BLaER1 (cell line): ENCODE results near the gene ARHGAP45.

ENCODE experiments used
- H3K27ac ChIP-seq: shearing (Covaris generic); formaldehyde crosslinking; 2 replicates; pipeline ENCODE4 v1.8.1; 2022
- H3K27me3 ChIP-seq: shearing (Covaris generic); formaldehyde crosslinking; 2 replicates; pipeline ENCODE4 v1.8.1; 2022
- H3K36me3 ChIP-seq: shearing (Covaris generic); formaldehyde crosslinking; 2 replicates; pipeline ENCODE4 v1.8.1; 2022
- H3K4me1 ChIP-seq: shearing (Covaris generic); formaldehyde crosslinking; 2 replicates; pipeline ENCODE4 v1.8.1; 2022
- H3K4me2 ChIP-seq: shearing (Covaris generic); formaldehyde crosslinking; 2 replicates; pipeline ENCODE4 v1.8.1; 2022
- H3K4me3 ChIP-seq: shearing (Covaris generic); formaldehyde crosslinking; 2 replicates; pipeline ENCODE4 v1.8.1; 2022
- H3K9ac ChIP-seq: shearing (Covaris generic); formaldehyde crosslinking; 2 replicates; pipeline ENCODE4 v1.8.1; 2022
- H3K9me3 ChIP-seq: shearing (Covaris generic); formaldehyde crosslinking; 2 replicates; pipeline ENCODE4 v1.8.1; 2022
- H4K20me1 ChIP-seq: shearing (Covaris generic); formaldehyde crosslinking; 2 replicates; pipeline ENCODE4 v1.8.1; 2022
- Cebpa-rat ChIP-seq: shearing (Covaris generic); IDR thresholded peaks from 2 replicates; pipeline ENCODE4 v1.8.1; 2022

Gene ARHGAP45

GRCh38 chr19:1063030-1063908 lies 3.7 kb upstream of the ARHGAP45 start:
- Histone ChIP-seq H3K4me2 (no peak overlapping the region), H3K4me3 (no peak overlapping the region), H4K20me1 (no peaks in the 10 kb centered on the region), H3K27ac (no peak overlapping the region), H3K9me3 (no peaks in the 10 kb centered on the region), H3K27me3 (no peaks in the 10 kb centered on the region), H3K36me3 (no peaks in the 10 kb centered on the region), H3K4me1 (peaks cover 43% of the 10 kb centered on the region), H3K9ac (no peak overlapping the region)
- TF ChIP-seq Cebpa-rat, result no peak

- no peaks in the 10 kb centered on the region for H3K36me3 ChIP-seq
- no peak overlapping the region for H3K9ac ChIP-seq
- H4K20me1 ChIP-seq, result no peaks in the 10 kb centered on the region
- no peaks in the 10 kb centered on the region for H3K9me3 ChIP-seq
- no peaks in the 10 kb centered on the region for H3K27me3 ChIP-seq
- peaks cover 43% of the 10 kb centered on the region for H3K4me1 ChIP-seq
- peak overlapping the region; percentile 94 for H3K4me2 ChIP-seq
- H3K4me3 ChIP-seq, result no peak overlapping the region
- no peak for TF ChIP-seq Cebpa-rat
- no peak overlapping the region for H3K27ac ChIP-seq
Observed at GRCh38 chr19:1063909-1064660, 2.9 kb upstream of the ARHGAP45 start.

- H3K9me3 ChIP-seq, result no peaks in the 10 kb centered on the region
- H3K27me3 ChIP-seq, result no peaks in the 10 kb centered on the region
- H3K36me3 ChIP-seq, result peaks cover 7% of the 10 kb centered on the region
- H3K4me3 ChIP-seq, result peak overlapping the region; percentile 34; the same call in 1 of the 2 replicates
- H3K4me1 ChIP-seq, result peaks cover 52% of the 10 kb centered on the region
- no peak for TF ChIP-seq Cebpa-rat
- peak overlapping the region; percentile 94 for H3K4me2 ChIP-seq
- H3K9ac ChIP-seq, result 0 out of 2 replicates have a peak overlapping the region, but pooled peaks have one; percentile 36
- H4K20me1 ChIP-seq, result peaks cover 8% of the 10 kb centered on the region
- H3K27ac ChIP-seq, result no peak overlapping the region
Observed at GRCh38 chr19:1064661-1065605, 2.0 kb upstream of the ARHGAP45 start.

- H4K20me1 ChIP-seq, result peaks cover 15% of the 10 kb centered on the region
- H3K9ac ChIP-seq, result 0 out of 2 replicates have a peak overlapping the region, but pooled peaks have one; percentile 36
- H3K27ac ChIP-seq, result no peak overlapping the region
- H3K4me2 ChIP-seq, result peak overlapping the region; percentile 94
- 0 out of 2 replicates have a peak overlapping the region, but pooled peaks have one; percentile 34 for H3K4me3 ChIP-seq
- no peak for TF ChIP-seq Cebpa-rat
- H3K4me1 ChIP-seq, result peaks cover 59% of the 10 kb centered on the region
- H3K36me3 ChIP-seq, result peaks cover 14% of the 10 kb centered on the region
- no peaks in the 10 kb centered on the region for H3K27me3 ChIP-seq
- H3K9me3 ChIP-seq, result no peaks in the 10 kb centered on the region
Observed at GRCh38 chr19:1065606-1066109, 1.3 kb upstream of the ARHGAP45 start.

GRCh38 chr19:1066251-1066747 lies 668 bp upstream of the ARHGAP45 start:
- H3K27me3 ChIP-seq, result no peaks in the 10 kb centered on the region
- no peak for TF ChIP-seq Cebpa-rat
- H3K27ac ChIP-seq, result peak overlapping the region; percentile 90

GRCh38 chr19:1067341-1067957 lies 482 bp downstream of the ARHGAP45 start:
- Histone ChIP-seq H3K4me3 (peak overlapping the region; percentile 90), H3K4me2 (peak overlapping the region; percentile 94), H3K27me3 (no peaks in the 10 kb centered on the region), H3K36me3 (peaks cover 32% of the 10 kb centered on the region), H3K4me1 (peaks cover 77% of the 10 kb centered on the region), H3K9ac (peak overlapping the region; percentile 87), H3K27ac (peak overlapping the region; percentile 90), H3K9me3 (no peaks in the 10 kb centered on the region), H4K20me1 (peaks cover 33% of the 10 kb centered on the region)
- no peak for TF ChIP-seq Cebpa-rat

More at GRCh38 chr19:1066251-1066747, 668 bp upstream of the ARHGAP45 start:
- Histone ChIP-seq H3K4me3 (peak overlapping the region; percentile 90), H3K4me2 (peak overlapping the region; percentile 94), H3K9ac (peak overlapping the region; percentile 87), H3K4me1 (peaks cover 66% of the 10 kb centered on the region), H3K36me3 (peaks cover 21% of the 10 kb centered on the region), H4K20me1 (peaks cover 21% of the 10 kb centered on the region), H3K9me3 (no peaks in the 10 kb centered on the region)

GRCh38 chr19:1068009-1069001 lies 1.3 kb downstream of the ARHGAP45 start:
- peak overlapping the region; percentile 87 for H3K9ac ChIP-seq
- H3K4me2 ChIP-seq, result peak overlapping the region; percentile 94
- H4K20me1 ChIP-seq, result peaks cover 41% of the 10 kb centered on the region
- H3K36me3 ChIP-seq, result peaks cover 41% of the 10 kb centered on the region
- H3K27me3 ChIP-seq, result no peaks in the 10 kb centered on the region
- peak overlapping the region; percentile 90 for H3K27ac ChIP-seq
- H3K9me3 ChIP-seq, result no peaks in the 10 kb centered on the region
- TF ChIP-seq Cebpa-rat, result peak; percentile 65; the same call in 1 of the 2 replicates
- H3K4me1 ChIP-seq, result peaks cover 86% of the 10 kb centered on the region
- H3K4me3 ChIP-seq, result peak overlapping the region; percentile 90
